OCI-LY1 (cell line): ENCODE measurements around the gene CMAS.
"Not testable (repeated sequence)": the region's sequence is repeated elsewhere in the genome, so short reads cannot be mapped to it uniquely, and the experiment has no call there.

ENCODE experiments used
- H2AFZ ChIP-seq: fragments of 200-600 bp; sonication (generic), shearing (Covaris generic); 2 replicates; pipeline ENCODE4 v1.6.0; 2014; ENCODE audit warnings: antibody characterized with exemption, mild to moderate bottlenecking, low read length
- H3F3A ChIP-seq: fragments of 200-600 bp; sonication (generic), shearing (Covaris generic); 2 replicates; pipeline ENCODE4 v1.6.0; 2014; ENCODE audit warnings: mild to moderate bottlenecking, antibody characterized with exemption, low read length, moderate library complexity; ENCODE audit not compliant: insufficient read depth
- H3K27ac ChIP-seq: fragments of 200-600 bp; sonication (generic); 2 replicates; pipeline ENCODE4 v1.5.1; 2014; ENCODE audit warnings: low read length, mixed run types, mild to moderate bottlenecking, low read depth; ENCODE audit not compliant: poor library complexity, severe bottlenecking
- H3K27me3 ChIP-seq: fragments of 200-600 bp; sonication (generic); 2 replicates; pipeline ENCODE4 v1.6.0; 2014; ENCODE audit warnings: antibody characterized with exemption, mild to moderate bottlenecking, low read length, moderate library complexity; ENCODE audit not compliant: insufficient read depth
- H3K36me3 ChIP-seq: fragments of 200-600 bp; sonication (generic); 2 replicates; pipeline ENCODE4 v1.6.1; 2014; ENCODE audit warnings: mild to moderate bottlenecking, antibody characterized with exemption, low read length, moderate library complexity, mixed read lengths; ENCODE audit not compliant: insufficient read depth
- H3K4me1 ChIP-seq: fragments of 200-600 bp; sonication (generic); 2 replicates; pipeline ENCODE4 v1.5.1; 2014; ENCODE audit warnings: mild to moderate bottlenecking, low read length, moderate library complexity; ENCODE audit not compliant: insufficient read depth, severe bottlenecking
- H3K4me2 ChIP-seq: fragments of 200-600 bp; sonication (generic), shearing (Covaris generic); 2 replicates; pipeline ENCODE4 v1.6.1; 2014; ENCODE audit warnings: low read length
- H3K4me3 ChIP-seq: fragments of 200-600 bp; sonication (generic); 2 replicates; pipeline ENCODE4 v1.5.1; 2014; ENCODE audit warnings: low read length, low read depth, mild to moderate bottlenecking, mixed read lengths; ENCODE audit not compliant: poor library complexity, severe bottlenecking
- H3K79me2 ChIP-seq: fragments of 200-600 bp; shearing (Covaris generic); 2 replicates; pipeline ENCODE4 v1.6.1; 2016; ENCODE audit warnings: mixed run types, low read length, mixed read lengths; ENCODE audit not compliant: insufficient read depth
- H3K9ac ChIP-seq: fragments of 200-600 bp; sonication (generic), shearing (Covaris generic); 2 replicates; pipeline ENCODE4 v1.6.1; 2014; ENCODE audit warnings: mild to moderate bottlenecking, low read length, mixed read lengths
- H3K9me2 ChIP-seq: fragments of 200-600 bp; sonication (generic), shearing (Covaris generic); 2 replicates; pipeline ENCODE4 v1.6.1; 2014; ENCODE audit warnings: low read depth, mild to moderate bottlenecking, low read length, mixed read lengths
- H3K9me3 ChIP-seq: fragments of 200-600 bp; shearing (Covaris generic); 2 replicates; pipeline ENCODE4 v1.6.1; 2014; ENCODE audit warnings: low read length, mixed read lengths
- H4K20me1 ChIP-seq: fragments of 200-600 bp; sonication (generic), shearing (Covaris generic); 2 replicates; pipeline ENCODE4 v1.6.0; 2016; ENCODE audit warnings: mild to moderate bottlenecking, low read length; ENCODE audit not compliant: insufficient read depth
- EZH2 ChIP-seq: fragments of 200-600 bp; sonication (generic), shearing (Covaris generic); IDR thresholded peaks from 2 replicates; pipeline ENCODE4 v1.8.0; 2017; ENCODE audit warnings: borderline replicate concordance, mixed run types, mild to moderate bottlenecking, antibody characterized with exemption, low read length, moderate library complexity, mixed read lengths
- TF ChIP-seq, protein P1 (sequence below): fragments of 200-600 bp; sonication (generic), shearing (Covaris generic); IDR thresholded peaks from 2 replicates; pipeline ENCODE4 v1.5.1; 2017; ENCODE audit warnings: mild to moderate bottlenecking, antibody characterized with exemption, low read length, moderate library complexity, mixed read lengths

The CMAS gene

DNA sequence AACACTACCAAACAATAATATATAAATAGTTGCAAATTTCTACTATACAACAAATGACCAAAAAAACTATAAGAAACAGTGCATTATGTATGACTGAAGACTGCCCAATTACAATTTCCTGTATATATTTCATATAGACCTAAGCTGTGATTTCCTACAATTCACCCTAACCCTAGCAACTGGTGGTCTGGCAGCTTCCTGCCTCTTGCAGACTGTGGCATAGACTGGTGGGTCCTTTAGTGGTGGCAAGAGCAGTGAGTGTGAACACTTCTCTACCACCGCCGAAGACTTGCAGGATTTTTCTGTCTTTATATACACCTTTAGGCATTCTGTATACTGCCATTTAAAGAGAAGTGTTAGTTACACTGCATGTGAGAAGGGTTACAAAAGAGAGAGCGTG is 43.6 kb upstream of the CMAS start:
- Histone ChIP-seq H4K20me1 (no peaks in the 10 kb centered on the region), H3K27me3 (no peaks in the 10 kb centered on the region), H3K4me1 (no peaks in the 10 kb centered on the region), H3K9me3 (no peaks in the 10 kb centered on the region), H3K9me2 (no peaks in the 10 kb centered on the region), H3K36me3 (no peaks in the 10 kb centered on the region), H3K79me2 (no peaks in the 10 kb centered on the region), H3K9ac (no peak overlapping the region), H3K4me3 (no peak overlapping the region), H2AFZ (no peak overlapping the region), H3K4me2 (no peak overlapping the region), H3K27ac (no peak overlapping the region), H3F3A (no peaks in the 10 kb centered on the region)
- TF ChIP-seq, protein P1, sequence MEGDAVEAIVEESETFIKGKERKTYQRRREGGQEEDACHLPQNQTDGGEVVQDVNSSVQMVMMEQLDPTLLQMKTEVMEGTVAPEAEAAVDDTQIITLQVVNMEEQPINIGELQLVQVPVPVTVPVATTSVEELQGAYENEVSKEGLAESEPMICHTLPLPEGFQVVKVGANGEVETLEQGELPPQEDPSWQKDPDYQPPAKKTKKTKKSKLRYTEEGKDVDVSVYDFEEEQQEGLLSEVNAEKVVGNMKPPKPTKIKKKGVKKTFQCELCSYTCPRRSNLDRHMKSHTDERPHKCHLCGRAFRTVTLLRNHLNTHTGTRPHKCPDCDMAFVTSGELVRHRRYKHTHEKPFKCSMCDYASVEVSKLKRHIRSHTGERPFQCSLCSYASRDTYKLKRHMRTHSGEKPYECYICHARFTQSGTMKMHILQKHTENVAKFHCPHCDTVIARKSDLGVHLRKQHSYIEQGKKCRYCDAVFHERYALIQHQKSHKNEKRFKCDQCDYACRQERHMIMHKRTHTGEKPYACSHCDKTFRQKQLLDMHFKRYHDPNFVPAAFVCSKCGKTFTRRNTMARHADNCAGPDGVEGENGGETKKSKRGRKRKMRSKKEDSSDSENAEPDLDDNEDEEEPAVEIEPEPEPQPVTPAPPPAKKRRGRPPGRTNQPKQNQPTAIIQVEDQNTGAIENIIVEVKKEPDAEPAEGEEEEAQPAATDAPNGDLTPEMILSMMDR: no peak
- no peak for TF ChIP-seq EZH2

DNA sequence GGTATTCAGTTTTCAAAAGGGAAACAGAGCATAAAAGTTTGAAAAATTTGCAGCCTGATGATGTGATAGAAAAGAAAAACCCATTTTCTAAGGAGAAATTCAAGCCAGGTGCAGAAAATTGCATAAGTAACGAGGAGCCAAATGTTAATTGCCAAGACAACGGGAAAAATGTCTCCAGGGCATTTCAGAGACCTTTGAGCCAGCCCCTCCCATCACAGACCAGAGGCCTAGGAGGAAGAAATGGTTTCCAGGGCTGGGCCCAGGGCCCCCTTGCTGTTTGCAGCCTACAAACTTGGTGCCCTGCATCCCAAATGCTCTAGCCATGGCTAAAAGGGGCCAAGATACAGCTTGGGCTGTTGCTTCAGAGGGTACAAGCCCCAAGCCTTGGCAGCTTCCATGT is 38.2 kb upstream of the CMAS start:
- not testable (repeated sequence) for H3K4me1 ChIP-seq, H3K9ac ChIP-seq, H2AFZ ChIP-seq, H3K27me3 ChIP-seq, H3K4me2 ChIP-seq, H3F3A ChIP-seq, H3K36me3 ChIP-seq, H3K27ac ChIP-seq, H3K79me2 ChIP-seq, H4K20me1 ChIP-seq, H3K9me3 ChIP-seq, H3K4me3 ChIP-seq, H3K9me2 ChIP-seq

DNA sequence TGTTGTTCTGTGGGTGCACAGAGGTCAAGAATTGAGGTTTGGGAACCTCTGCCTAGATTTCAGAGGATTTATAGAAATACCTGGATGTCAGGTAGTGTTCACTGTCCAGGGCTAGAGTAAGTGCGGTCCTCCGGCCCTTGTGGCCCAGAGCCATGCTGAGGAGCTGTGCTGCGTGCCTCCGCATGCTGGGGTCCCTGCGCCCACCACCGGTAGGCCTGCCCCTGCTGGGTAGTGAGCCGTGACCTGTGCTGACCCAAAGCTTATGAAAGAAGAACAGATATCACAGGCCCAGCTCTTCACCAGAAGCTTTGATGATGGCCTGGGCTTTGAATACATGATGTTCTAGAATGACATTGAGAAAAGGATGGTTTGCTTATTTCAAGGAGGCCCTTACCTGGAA is 37.8 kb upstream of the CMAS start:
- H3K36me3 ChIP-seq: no peaks in the 10 kb centered on the region
- H3K27ac ChIP-seq: no peak overlapping the region
- H3K9ac ChIP-seq: no peak overlapping the region
- H3K4me3 ChIP-seq: no peak overlapping the region
- H3K4me1 ChIP-seq: no peaks in the 10 kb centered on the region
- no peaks in the 10 kb centered on the region for H3F3A ChIP-seq
- no peaks in the 10 kb centered on the region for H3K9me3 ChIP-seq
- no peaks in the 10 kb centered on the region for H4K20me1 ChIP-seq
- no peak overlapping the region for H3K4me2 ChIP-seq
- no peak overlapping the region for H2AFZ ChIP-seq
- H3K27me3 ChIP-seq: no peaks in the 10 kb centered on the region
- H3K9me2 ChIP-seq: no peaks in the 10 kb centered on the region
- no peak for TF ChIP-seq EZH2
- TF ChIP-seq, protein P1: no peak
- H3K79me2 ChIP-seq: no peaks in the 10 kb centered on the region

DNA sequence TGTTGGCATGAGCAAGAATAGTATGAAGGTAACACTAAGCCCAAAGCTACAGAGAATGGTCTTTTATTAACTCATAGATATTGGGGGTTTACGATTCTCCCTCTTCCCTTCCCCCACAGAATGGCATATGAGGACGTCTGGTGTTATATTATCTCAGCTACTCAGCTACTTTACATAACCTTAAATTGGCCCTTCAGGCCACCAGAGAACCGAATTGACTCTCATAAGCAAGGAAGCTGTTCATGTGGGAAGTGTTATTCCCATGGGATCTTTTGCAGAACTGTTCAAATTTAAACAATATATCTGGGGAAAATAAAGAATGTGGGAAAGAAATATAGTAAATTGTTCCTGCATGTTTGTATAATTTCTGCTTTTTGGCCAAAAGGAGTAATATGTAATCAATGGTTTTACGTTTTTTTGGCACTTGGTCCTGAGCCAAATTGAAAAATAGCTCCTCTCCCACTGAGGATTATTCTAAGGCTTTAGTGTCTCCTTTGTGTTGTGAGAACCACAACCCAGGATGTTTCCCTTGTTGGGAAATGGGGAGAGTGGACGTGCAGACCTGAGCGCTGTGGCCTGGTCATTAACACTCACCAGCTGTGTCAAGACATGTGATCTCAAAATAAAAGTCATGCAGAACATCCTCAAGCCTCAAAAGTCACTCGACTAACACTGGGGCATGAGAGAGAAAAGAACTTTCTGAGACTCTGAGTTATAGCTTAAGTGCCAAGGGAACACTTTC is 31.8 kb upstream of the CMAS start:
- TF ChIP-seq EZH2: no peak
- TF ChIP-seq, protein P1: no peak
- Histone ChIP-seq H2AFZ (no peak overlapping the region), H3K27ac (no peak overlapping the region), H3K79me2 (no peaks in the 10 kb centered on the region), H4K20me1 (no peaks in the 10 kb centered on the region), H3K4me2 (no peak overlapping the region), H3F3A (no peaks in the 10 kb centered on the region), H3K9me3 (no peaks in the 10 kb centered on the region), H3K36me3 (no peaks in the 10 kb centered on the region), H3K9me2 (no peaks in the 10 kb centered on the region), H3K4me3 (no peak overlapping the region), H3K9ac (no peak overlapping the region), H3K27me3 (no peaks in the 10 kb centered on the region), H3K4me1 (no peaks in the 10 kb centered on the region)
